SU-DHL-6 (cell line): Measurements from ENCODE around the gene PSMC5.

Source experiments
- CTCF ChIP-seq: fragments of 200-600 bp; sonication (generic); IDR thresholded peaks from one replicate; pipeline ENCODE4 v1.5.1; 2017; ENCODE audit warnings: antibody characterized with exemption, mild to moderate bottlenecking, low read length, moderate library complexity; ENCODE audit not compliant: insufficient read depth, poor library complexity, severe bottlenecking
- EZH2phosphoT487 ChIP-seq: fragments of 200-600 bp; sonication (generic), shearing (Covaris generic); conservative IDR thresholded peaks from 2 replicates; pipeline ENCODE4 v1.6.1; 2018; ENCODE audit warnings: mild to moderate bottlenecking, antibody characterized with exemption, low read length, moderate library complexity, mixed read lengths

GRCh38 chr17:63853260-63853659, 26.0 kb downstream of the PSMC5 start:
- TF ChIP-seq CTCF, result no peak
- no peak for TF ChIP-seq EZH2phosphoT487
